Effector CD4-positive, alpha-beta T cell (primary cell): Measurements from ENCODE around the gene GPR180.

ENCODE experiments used
- DNase-seq: peaks from one replicate; pipeline ENCODE4 v3.0.0-alpha.2; 2020

GPR180 gene

DNA sequence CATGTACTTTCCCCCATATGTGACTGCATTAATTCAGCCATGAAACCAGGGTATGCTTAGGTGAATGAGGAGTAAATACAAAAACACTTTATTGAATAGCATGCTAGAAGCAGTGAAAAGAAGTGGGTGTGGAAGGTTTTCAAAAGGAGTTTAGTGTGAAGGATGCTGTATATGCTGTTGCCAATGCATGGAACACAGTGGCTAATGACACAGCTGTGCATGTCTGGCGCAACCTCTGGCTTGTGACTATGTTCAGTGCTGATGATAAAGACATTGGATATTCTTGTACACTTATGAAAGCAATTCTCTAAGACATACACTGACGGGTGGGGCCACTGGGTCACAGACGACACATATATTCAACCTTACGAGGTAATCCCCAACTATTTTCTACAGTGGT is 55.5 kb downstream of the GPR180 start:
- no peak for DNase-seq

DNA sequence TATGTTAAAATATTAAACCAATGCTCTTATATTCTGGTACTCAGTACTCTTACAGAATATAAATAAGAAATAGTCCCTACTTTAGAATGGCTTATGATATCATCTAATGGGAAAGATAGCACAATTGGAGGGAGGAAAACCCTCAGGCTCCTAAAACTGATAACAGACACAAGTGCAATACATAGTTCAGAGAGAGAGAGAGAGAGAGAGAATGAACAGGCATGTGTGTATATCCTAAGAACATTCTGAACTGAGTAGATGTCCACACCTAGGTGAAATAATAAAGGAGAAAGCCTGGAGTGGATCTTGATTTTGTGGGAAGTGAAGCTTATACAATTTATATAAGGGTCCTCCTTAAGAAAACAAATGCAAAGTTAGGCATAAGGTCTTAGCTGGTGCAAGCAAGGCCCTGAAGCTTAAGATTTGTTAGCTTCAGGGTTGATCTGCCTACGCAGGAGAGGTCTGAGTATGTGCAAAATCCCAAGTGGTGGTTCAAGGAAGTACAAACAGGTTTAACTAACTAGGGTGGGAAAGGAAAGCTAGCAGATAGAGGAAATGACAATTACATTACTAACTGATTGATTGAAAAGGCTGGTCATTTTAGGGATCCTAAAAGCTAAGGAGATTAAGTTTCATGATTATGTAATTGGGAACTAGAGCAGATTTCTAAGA is 57.4 kb downstream of the GPR180 start:
- no peak for DNase-seq

DNA sequence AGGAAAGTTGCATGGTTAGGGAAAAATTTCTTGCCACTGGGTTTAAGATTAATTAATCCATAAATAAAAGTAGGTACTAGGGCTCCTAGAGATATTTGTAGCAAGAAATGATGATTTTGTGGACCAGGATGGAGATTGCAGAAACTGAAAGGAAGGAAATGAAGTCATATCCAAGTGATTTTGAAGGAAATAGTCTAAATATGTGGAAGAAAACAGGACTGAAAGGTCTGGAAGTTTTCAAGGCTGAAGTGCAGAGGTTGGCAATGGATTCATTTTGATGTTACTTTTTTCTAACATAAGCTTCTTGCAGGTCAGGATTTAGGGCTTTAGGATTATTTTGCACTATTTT is 57.9 kb downstream of the GPR180 start:
- no peak for DNase-seq

DNA sequence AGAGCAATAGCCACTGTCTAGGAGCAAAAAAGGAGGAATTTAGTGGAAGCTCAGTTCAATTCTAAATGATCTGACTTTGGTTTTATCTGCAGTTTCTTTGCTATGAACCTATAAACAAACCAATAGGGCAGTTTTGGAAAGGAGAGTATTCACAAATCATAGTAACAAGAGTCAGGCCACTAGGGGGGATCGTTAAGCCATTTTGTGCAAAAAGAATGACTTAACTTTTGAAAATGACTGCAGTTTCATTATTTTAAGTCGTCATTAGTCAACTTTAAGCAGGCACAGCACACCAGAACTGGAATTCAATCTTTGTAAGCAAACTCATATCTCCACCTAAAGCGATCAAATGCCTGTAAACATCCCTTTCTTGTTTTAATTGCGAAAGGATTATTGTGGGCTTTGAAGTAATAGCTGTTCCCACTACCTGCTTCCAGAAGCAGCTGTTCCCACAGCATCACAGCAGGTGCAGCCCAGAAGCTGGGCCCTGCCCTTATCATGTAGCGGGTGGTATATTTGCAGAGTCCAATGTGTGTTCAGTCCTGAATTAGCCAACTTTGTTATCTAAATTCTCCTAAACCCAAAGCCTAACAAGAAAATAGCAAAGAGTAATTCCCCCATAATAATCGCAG is 59.2 kb downstream of the GPR180 start:
- no peak for DNase-seq

DNA sequence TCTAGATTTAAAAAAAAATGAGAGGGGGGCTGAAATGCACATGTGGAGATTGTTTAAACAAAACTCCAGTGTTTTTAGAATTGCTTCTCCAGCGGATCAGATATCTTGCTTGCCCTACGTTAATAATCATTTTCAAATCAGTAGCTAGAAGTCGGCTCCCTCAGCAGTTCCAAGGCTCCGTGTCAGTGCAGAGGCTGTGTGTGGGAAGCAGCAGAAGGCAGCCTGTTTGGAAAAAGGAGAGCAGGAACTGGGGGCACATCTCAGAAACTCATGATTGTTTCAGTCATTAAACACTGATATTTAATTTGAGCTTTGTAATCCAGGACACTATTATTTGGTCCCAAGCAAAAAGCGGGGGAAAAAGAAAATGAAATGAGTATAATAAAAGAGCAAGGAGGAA is 59.7 kb downstream of the GPR180 start:
- DNase-seq = no peak

DNA sequence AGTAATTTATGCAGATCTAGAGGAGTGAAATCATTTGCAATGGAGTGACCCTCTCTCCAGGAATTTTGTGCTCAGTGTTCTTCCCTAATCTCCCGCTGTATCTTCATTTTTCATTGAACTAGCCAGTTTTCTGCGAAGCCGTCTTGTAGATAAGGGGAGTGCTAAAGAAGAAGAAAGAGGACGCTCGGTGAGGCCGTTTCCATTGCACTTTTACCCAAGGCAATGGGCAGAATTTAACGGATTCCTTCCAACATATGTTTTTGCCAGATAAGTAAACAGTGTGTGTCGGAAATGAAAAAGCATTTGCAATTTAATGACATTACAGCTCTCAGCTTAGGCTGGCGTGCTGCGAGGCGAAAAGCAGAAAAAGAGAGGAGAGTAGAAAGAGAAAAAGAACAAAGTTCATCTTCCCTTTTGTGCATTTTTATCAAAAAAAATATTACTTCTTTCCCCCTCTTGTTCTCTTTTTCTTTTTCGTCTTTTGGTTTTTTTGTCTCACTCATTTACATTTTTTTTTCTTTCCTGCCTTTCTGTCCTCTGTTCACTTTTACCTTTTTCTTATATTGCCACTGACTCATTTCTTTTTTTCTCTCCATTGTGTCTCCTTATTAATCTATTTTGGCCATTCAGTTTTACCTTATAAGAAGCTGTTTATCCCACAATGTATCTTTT is 60.8 kb downstream of the GPR180 start:
- no peak for DNase-seq

DNA sequence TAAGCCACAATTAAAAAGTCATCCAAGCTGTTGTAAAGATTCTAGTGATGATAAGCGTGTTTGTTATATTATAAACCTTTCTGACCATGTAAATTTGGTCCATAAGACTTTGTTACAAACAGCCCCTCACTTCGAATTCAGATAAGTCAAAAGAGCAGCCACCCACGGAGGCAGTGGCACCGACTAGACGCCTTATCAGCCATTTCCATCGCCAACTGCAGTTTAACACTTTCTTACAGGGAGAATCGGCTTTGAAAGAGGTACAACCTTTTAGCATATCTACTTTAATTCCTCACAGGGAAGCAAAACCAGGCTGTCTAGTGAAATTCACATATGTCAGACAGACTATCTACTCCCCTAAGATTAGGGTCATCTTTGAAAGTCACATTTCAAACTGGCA is 63.2 kb downstream of the GPR180 start:
- DNase-seq = no peak

DNA sequence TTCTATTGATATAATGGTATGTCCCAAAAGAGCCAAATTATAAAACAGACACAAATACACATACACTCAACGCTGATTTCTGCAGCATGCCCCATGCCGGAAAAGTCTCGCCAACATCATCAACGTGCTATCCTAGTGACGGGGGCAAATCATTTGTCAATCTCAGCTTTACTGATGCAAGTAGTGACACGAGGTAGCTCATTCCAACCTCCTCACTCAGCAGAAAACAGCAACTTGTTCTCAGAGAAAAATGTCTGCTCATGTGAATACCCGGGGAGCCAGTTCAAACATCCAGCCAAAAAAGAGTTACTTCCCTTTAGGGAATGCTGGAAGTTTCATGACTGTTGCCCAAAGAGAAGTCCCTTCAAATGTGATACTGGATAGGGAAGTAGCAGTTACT is 64.4 kb downstream of the GPR180 start:
- DNase-seq = no peak

DNA sequence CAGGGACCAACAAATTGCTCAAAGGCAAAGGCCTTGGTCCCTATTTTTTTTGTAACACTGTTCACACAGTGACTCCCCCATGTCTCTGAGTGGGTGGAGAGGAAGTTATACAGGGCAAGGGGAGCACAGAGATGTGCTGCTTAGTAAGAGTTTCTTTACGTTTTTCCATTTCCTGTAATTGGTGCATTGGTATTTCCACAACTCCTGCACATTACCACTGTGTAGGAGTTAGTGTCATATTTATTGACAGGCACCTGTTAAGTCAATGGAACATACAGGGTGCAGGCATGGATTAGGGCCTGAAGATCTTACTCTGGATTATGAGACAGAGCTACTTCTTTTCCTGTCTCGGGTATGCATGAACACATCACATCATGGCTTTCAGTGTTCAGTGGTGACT is 65.5 kb downstream of the GPR180 start:
- no peak for DNase-seq

DNA sequence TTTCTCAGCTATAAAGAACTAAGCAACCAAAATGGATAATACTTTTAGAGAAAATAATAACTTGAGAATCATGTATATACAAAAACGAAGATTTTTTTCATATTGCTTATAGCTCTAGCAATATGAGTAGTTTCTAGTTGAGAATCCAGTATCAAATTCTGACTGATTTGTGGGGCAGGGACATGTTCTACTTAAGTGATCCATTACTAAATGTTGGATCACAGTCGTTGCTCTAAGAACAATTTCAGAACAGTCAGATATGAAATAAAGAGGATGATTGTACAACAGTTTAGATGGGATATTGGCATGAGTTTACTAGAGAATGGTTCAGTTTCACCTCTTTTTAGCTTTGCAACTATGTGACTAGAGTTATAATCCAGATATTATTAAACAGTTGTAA is 70.7 kb downstream of the GPR180 start:
- DNase-seq = no peak

DNA sequence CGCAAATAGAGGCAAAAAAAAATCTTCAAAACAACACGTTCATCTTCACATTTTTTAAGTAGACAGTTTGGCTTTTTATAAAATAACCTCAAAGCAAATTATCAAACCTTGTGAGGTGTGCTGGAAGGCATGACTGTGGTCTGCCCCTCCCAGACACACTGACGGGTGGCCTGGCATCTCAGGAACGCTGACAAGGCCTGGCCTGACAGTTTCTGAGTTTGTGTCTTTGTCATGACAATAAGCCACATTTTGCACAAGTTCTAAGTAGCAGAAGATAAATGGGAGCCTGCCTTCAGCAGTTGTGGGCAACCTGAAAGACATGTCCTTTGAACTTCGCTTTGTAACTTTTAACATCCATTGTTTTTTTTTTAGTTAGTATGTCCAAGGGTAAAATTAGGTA is 72.2 kb downstream of the GPR180 start:
- DNase-seq = no peak

DNA sequence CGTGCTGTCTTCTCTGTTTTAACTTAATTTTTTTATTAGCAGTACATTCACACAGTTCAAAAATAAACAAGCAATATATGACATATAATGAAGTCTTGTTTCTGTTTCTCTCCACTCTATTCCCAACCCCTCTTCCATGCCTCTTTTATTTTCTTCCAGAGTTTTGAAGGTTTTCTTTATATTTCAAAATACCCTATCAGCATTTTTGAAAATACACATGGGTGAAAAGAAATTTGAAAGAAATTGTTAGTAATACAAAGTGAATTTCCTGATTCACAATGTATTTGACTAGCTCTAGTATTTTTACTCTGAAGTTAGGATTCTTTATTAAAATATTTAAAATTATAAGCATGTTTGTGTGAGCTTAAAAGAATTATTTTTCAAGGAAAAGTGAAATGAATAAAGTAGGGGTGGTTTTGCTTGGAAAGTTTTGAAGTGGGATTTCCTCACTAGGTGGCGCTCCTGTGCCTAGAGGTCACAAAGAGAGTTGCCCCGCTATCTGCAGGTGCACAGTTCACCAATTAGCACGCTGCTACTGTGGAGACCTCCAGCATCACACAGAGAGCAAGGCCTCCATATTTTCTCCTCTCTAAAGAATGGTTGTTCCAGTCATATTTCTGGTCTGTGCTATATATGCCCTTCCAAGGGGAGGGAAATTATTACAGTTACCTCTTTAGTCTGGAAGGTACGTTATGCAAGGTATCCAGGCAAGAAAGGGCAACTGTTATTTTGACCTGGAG is 73.1 kb downstream of the GPR180 start:
- peak; percentile 30 for DNase-seq

DNA sequence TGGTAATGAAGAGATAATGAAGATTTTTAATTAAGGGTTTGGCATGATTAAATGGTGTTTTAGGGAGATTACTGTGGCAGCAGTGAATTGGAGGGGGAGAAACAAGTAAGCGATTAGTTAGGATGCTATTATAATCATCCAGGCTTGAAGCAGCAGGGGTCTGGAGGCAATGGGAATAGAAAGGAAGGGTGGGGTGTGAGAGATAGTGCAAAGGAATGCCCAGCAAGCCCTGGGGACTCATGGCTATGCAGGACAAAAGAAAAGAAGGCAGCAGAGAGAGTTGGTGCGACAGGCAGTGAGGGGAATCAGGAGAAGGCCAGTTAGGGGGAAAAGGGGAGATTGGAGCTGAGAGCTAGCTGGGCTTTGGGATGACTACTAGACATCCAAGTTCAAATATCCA is 76.1 kb downstream of the GPR180 start:
- no peak for DNase-seq

DNA sequence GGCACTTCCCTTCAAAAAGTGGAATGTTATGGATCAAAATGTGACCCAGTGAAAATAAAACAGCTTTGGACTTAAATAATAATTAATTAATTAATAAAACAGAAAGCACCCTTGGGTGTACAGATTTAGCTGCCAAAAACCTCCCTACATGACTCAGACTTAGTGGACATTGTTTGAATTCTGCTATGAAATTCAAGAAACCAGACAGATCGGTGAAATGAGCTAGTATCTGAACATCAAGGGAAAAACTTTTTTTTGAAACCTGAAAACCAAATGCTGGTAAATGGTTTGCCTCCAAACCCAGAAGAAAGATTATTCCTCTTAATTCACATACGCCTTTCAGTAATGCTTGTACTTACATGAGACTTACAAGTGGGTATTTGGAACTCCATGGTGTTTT is 77.2 kb downstream of the GPR180 start:
- no peak for DNase-seq

DNA sequence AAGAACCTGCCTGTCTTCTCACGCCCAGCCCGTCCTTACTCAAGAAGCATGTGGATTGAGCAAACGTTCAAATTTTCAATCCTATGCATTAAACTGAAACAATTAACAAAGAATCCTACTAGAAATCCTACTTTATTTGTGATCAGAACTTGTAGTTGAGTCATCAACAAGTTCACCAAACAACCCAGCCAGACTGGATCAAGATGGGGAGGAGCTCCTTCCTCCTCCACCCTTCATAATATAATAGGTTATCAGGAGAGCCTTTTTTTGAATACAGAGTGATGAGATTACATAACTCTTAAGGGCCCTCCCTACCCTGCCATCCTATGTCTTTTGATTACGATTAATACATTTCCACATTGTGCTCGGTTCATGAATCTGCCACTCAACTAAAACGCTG is 78.0 kb downstream of the GPR180 start:
- DNase-seq = no peak

DNA sequence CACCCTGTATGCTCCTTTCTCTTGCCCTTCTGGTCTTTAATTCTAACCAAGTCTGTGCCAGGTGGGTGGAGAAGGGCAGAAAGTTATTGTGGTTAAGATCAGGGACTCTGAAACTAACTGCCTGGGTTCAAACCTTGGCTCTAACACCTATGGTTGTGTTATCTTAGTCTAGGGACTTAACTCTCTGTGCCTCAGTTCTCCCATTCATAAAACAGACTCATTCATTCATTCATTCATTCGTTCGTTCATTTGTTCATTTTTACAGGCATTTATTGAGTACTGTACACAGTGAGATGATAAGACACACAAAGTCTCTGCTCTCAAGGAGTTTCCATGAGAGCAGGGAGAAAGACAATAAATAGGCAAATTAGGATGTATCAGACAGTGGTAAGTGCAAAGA is 80.6 kb downstream of the GPR180 start:
- no peak for DNase-seq

DNA sequence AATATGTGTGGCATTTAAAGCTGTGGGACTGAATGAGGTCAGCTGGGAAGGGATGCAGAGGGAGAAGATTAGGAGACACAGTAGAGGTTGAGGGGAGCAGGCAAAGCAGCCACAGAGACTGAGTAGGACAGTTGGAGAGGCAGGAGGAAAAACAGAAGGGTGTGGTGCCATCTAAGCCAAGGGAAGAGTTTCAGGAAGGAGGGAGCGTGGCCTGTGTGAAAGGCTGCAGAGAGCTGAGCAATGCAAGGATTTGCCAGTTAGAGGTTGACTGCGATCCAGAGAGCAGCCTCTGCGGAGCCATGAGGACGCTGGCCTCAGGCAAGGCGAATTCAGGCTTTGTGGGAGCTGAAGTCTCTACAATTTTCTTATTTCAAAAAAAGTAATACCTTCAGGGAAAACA is 81.8 kb downstream of the GPR180 start:
- DNase-seq = no peak
